ENCODE measurements around the gene ZFYVE21.

- TF ChIP-seq CTCF (IDR thresholded peaks at IDR 0.05; ENCODE audit: low read depth, low read length, poor library complexity, severe bottlenecking) (no peak), EZH2phosphoT487 (IDR thresholded peaks at IDR 0.05; ENCODE audit: borderline replicate concordance, low read length) (no peak)
Observed at GRCh38 chr14:103692159-103692558, 23.5 kb upstream of the ZFYVE21 start.

All from DOHH2 (cell line).